Osteocyte (in vitro differentiated cells): ENCODE results near the gene ASTN1. TPM values are rescaled to one million over a fixed set of nuclear protein-coding genes. Genes with fewer than 3 reads are reported as not detected.
"Not testable (repeated sequence)": the region's sequence is repeated elsewhere in the genome, so short reads cannot be mapped to it uniquely, and the experiment has no call there.

Experiments used
- DNase-seq: peaks from one replicate; pipeline ENCODE4 v3.0.0; 2021; ENCODE audit warnings: mixed read lengths; ENCODE audit not compliant: unreplicated experiment; ENCODE audit errors: extremely low spot score
- H3K27ac Mint-ChIP-seq: one replicate; pipeline ENCODE4 v1.8.0; 2021; ENCODE audit warnings: mild to moderate bottlenecking, mixed read lengths; ENCODE audit not compliant: unreplicated experiment
- H3K27me3 Mint-ChIP-seq: one replicate; pipeline ENCODE4 v1.8.0; 2021; ENCODE audit warnings: mixed read lengths; ENCODE audit not compliant: unreplicated experiment
- H3K36me3 Mint-ChIP-seq: one replicate; pipeline ENCODE4 v1.8.0; 2021; ENCODE audit warnings: mixed read lengths; ENCODE audit not compliant: unreplicated experiment
- H3K4me1 Mint-ChIP-seq: one replicate; pipeline ENCODE4 v1.8.0; 2021; ENCODE audit warnings: mixed read lengths; ENCODE audit not compliant: unreplicated experiment
- H3K4me3 Mint-ChIP-seq: one replicate; pipeline ENCODE4 v1.8.0; 2021; ENCODE audit warnings: mild to moderate bottlenecking, moderate library complexity, mixed read lengths; ENCODE audit not compliant: unreplicated experiment
- H3K9me3 Mint-ChIP-seq: one replicate; pipeline ENCODE4 v1.8.0; 2021; ENCODE audit warnings: mixed read lengths; ENCODE audit not compliant: unreplicated experiment
- total RNA-seq: library from RNA; stranded (reverse); gene quantifications from 2 replicates; pipeline ENCODE4 v1.2.1, GENCODE V29; 2021
- TF ChIP-seq, protein P1 (sequence below): fragments of 200-600 bp; sonication (generic); IDR thresholded peaks from 2 replicates; pipeline ENCODE4 v1.5.0; 2021; ENCODE audit warnings: antibody characterized with exemption, mild to moderate bottlenecking, moderate library complexity

The ASTN1 gene
- total RNA-seq, 1 donor from 2014 or later: not detected

DNA sequence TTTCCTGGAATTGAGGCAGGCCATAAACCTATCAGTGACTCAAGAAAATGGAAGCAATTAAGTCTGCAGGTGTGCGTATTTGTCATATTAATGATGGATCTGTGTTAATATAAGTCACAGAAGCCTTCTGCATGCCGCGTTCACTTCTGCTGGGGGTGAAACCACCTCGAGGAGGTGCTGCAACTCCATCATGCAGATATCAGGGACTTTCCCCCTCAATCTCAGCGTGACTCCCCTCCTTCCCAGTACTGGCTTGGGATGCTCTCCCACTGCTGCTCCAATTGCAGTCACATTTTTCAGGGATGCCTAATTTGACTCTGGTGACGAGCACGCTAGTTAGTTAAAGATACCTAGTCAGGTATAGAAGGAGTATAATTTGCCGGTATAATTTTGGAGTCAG, 87.5 kb downstream of the ASTN1 start:
- TF ChIP-seq, protein P1, sequence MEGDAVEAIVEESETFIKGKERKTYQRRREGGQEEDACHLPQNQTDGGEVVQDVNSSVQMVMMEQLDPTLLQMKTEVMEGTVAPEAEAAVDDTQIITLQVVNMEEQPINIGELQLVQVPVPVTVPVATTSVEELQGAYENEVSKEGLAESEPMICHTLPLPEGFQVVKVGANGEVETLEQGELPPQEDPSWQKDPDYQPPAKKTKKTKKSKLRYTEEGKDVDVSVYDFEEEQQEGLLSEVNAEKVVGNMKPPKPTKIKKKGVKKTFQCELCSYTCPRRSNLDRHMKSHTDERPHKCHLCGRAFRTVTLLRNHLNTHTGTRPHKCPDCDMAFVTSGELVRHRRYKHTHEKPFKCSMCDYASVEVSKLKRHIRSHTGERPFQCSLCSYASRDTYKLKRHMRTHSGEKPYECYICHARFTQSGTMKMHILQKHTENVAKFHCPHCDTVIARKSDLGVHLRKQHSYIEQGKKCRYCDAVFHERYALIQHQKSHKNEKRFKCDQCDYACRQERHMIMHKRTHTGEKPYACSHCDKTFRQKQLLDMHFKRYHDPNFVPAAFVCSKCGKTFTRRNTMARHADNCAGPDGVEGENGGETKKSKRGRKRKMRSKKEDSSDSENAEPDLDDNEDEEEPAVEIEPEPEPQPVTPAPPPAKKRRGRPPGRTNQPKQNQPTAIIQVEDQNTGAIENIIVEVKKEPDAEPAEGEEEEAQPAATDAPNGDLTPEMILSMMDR: no peak
- Mint-ChIP-seq H3K4me3 (no peak overlapping the region), H3K27ac (no peak overlapping the region), H3K9me3 (no peaks in the 10 kb centered on the region), H3K4me1 (no peaks in the 10 kb centered on the region), H3K27me3 (no peaks in the 10 kb centered on the region), H3K36me3 (no peaks in the 10 kb centered on the region)
- DNase-seq: no peak

DNA sequence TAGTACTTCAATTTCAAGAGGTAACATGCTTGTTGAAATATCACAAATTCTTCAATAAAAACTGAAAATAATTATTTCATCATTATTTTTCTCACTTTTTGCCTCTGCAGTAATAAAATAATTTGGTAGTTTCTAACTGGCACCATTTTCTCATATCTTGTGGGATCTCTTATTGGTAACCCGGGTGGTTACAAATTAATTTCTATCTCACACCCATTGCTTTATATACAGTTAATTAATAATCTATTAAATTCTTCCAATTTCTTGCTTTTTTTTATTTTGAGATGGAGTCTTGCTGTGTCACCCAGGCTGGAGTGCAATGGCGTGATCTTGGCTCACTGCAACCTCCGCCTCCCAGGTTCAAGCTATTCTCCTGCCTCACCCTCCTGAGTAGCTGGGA, 89.7 kb downstream of the ASTN1 start:
- H3K4me1 Mint-ChIP-seq, H3K27me3 Mint-ChIP-seq, H3K9me3 Mint-ChIP-seq, H3K36me3 Mint-ChIP-seq, DNase-seq, H3K4me3 Mint-ChIP-seq, H3K27ac Mint-ChIP-seq: not testable (repeated sequence)

DNA sequence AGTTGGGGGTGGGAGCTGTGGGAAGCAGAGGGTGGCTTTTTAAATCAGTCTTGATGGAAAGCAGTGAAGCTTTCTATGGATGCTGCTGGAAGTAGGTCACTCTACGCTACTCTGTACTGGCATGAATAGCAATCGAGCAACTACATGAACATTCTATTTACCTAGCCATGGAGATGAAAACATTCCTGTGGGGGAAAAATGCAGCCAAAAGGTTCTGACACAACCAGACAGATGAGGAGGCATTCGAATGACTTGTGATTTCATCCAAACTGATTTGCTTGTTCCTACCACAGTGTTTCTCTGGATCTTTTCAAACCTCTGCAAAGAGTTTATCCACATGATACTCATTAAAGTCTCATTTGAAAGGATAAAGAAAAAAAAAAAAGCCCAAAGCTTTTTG, 95.0 kb downstream of the ASTN1 start:
- peaks cover 11% of the 10 kb centered on the region for H3K9me3 Mint-ChIP-seq
- no peak overlapping the region for H3K27ac Mint-ChIP-seq
- H3K4me1 Mint-ChIP-seq: no peaks in the 10 kb centered on the region
- no peak overlapping the region for H3K4me3 Mint-ChIP-seq
- H3K27me3 Mint-ChIP-seq: no peaks in the 10 kb centered on the region
- no peak for DNase-seq
- no peaks in the 10 kb centered on the region for H3K36me3 Mint-ChIP-seq
- TF ChIP-seq, protein P1: no peak

DNA sequence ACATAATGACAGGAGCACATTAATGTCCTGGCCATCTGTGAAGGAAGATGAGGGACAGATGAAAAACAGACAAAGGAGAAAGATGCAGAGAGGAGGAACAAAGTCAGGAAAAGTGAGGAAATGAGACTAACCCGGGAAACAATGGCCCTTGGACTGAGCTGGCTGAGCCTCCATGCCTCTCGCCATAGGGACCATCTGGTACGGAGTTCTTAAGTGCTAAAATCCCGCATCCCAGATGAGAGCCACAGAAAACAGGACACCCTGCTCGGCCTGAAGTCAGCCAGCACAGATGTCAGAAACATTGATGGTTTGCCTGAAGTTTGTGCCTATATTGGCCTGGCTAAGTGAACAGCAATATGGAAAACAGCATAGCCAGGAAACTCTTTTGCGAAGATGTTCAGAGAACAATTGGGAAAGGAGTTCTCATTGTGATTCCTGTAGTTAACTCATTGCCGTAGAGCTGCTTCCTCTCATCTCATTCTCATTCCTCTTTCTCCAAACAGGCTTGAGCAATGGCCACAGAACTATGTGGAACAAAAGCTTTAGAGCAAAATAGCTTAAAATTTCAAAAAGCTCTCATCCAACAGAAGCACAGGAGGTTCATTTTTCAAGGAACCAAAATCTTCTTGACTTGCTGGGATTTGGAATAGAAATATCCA, 96.6 kb downstream of the ASTN1 start:
- no peak for DNase-seq
- Mint-ChIP-seq H3K27ac (no peak overlapping the region), H3K36me3 (no peaks in the 10 kb centered on the region), H3K9me3 (peaks cover 12% of the 10 kb centered on the region), H3K27me3 (no peaks in the 10 kb centered on the region), H3K4me1 (no peaks in the 10 kb centered on the region), H3K4me3 (no peak overlapping the region)
- TF ChIP-seq, protein P1: no peak

DNA sequence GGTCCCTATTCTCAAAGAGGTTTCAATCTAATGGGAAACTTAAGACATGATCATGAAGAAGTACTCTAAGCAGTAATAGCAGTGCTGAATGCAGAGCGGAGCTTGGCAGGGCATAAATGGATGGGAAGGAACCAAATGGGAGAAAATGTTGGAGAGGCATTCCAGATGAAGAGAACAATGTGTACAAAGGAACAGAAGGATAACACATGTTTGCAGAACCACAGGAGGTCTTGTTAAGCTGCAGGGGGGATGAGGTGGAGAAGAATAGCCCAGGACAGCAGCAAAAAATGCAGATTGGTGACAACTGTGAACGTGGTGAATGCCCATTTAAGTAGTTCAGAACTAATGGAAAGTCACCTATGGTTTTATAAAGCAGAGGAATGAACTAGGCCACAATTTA, 99.1 kb downstream of the ASTN1 start:
- TF ChIP-seq, protein P1: no peak
- H3K27ac Mint-ChIP-seq: no peak overlapping the region
- no peaks in the 10 kb centered on the region for H3K4me1 Mint-ChIP-seq
- DNase-seq: peak; percentile 32
- H3K4me3 Mint-ChIP-seq: no peak overlapping the region
- H3K9me3 Mint-ChIP-seq: peaks cover 7% of the 10 kb centered on the region
- no peaks in the 10 kb centered on the region for H3K27me3 Mint-ChIP-seq
- H3K36me3 Mint-ChIP-seq: no peaks in the 10 kb centered on the region

DNA sequence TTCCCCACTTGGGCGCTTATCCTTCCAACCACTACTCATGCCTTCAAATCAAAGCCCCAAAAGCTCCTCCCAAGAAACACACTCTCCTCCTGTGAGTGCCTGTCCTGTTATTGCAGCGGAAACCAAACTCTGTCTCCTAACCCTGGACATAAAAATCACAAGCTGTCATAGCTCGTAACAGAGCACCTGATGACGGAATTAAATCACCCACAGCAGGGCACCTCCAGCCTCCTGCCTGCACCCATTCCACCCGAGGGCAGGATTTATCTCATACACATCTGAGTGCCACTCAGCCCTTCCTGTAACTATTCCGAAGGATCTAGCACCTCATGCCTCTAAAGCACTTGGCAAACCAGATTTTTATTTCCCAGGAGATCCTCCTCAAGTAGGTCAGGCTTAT, 100.9 kb downstream of the ASTN1 start:
- H3K27ac Mint-ChIP-seq: no peak overlapping the region
- H3K36me3 Mint-ChIP-seq: no peaks in the 10 kb centered on the region
- H3K4me3 Mint-ChIP-seq: no peak overlapping the region
- no peak for DNase-seq
- TF ChIP-seq, protein P1: no peak
- no peaks in the 10 kb centered on the region for H3K4me1 Mint-ChIP-seq
- H3K9me3 Mint-ChIP-seq: peaks cover 11% of the 10 kb centered on the region
- no peaks in the 10 kb centered on the region for H3K27me3 Mint-ChIP-seq
